Hepatocyte (in vitro differentiated cells): ENCODE data around the gene DDAH2. TPM values are rescaled to one million over a fixed set of nuclear protein-coding genes. Genes with fewer than 3 reads are reported as not detected.

ENCODE experiments used
- DNase-seq: peaks from one replicate; pipeline ENCODE4 v3.0.0-alpha.2; 2016; ENCODE audit warnings: low spot score
- H2AFZ ChIP-seq: fragments of 200-600 bp; sonication (generic); 2 replicates; pipeline ENCODE4 v1.6.0; 2016; ENCODE audit warnings: antibody characterized with exemption, mild to moderate bottlenecking
- H3K27ac ChIP-seq: fragments of 200-600 bp; sonication (generic); 2 replicates; pipeline ENCODE4 v1.5.1; 2016; ENCODE audit warnings: mild to moderate bottlenecking
- H3K27me3 ChIP-seq: fragments of 200-600 bp; sonication (generic); 2 replicates; pipeline ENCODE4 v1.6.1; 2016
- H3K36me3 ChIP-seq: fragments of 200-600 bp; sonication (generic); replicated peaks from 2 replicates; pipeline ENCODE4 v1.5.1; 2016; ENCODE audit warnings: low read depth; ENCODE audit not compliant: insufficient read depth
- H3K4me1 ChIP-seq: fragments of 200-600 bp; sonication (generic); 2 replicates; pipeline ENCODE4 v1.5.1; 2016; ENCODE audit warnings: mild to moderate bottlenecking, moderate library complexity; ENCODE audit not compliant: insufficient read depth
- H3K4me2 ChIP-seq: fragments of 200-600 bp; sonication (generic); 2 replicates; pipeline ENCODE4 v1.6.0; 2016
- H3K4me3 ChIP-seq: fragments of 200-600 bp; sonication (generic); 2 replicates; pipeline ENCODE4 v1.5.1; 2016; ENCODE audit warnings: mild to moderate bottlenecking
- H3K79me2 ChIP-seq: fragments of 200-600 bp; sonication (generic); 2 replicates; pipeline ENCODE4 v1.6.0; 2017; ENCODE audit warnings: mild to moderate bottlenecking
- H3K9me2 ChIP-seq: fragments of 200-600 bp; sonication (generic); replicated peaks from 2 replicates; pipeline ENCODE4 v1.6.0; 2017; ENCODE audit warnings: mild to moderate bottlenecking; ENCODE audit not compliant: insufficient read depth
- H3K9me3 ChIP-seq: fragments of 200-600 bp; sonication (generic); 2 replicates; pipeline ENCODE4 v1.5.1; 2016; ENCODE audit warnings: low read depth, mild to moderate bottlenecking
- H4K20me1 ChIP-seq: fragments of 200-600 bp; sonication (generic); 2 replicates; pipeline ENCODE4 v1.6.0; 2016; ENCODE audit warnings: mild to moderate bottlenecking; ENCODE audit not compliant: insufficient read depth, poor library complexity, severe bottlenecking
- EZH2 ChIP-seq: fragments of 200-600 bp; sonication (generic); IDR thresholded peaks from 2 replicates; pipeline ENCODE4 v1.6.1; 2016; ENCODE audit warnings: antibody characterized with exemption, mild to moderate bottlenecking, borderline replicate concordance
- EZH2phosphoT487 ChIP-seq: fragments of 200-600 bp; sonication (generic); IDR thresholded peaks from one replicate; pipeline ENCODE4 v1.6.1; 2018; ENCODE audit warnings: antibody characterized with exemption, mild to moderate bottlenecking, low read depth, moderate library complexity; ENCODE audit not compliant: unreplicated experiment, severe bottlenecking
- WGBS: methylation state at CpG from one replicate; pipeline ENCODE4 v1.1.6; 2016; ENCODE audit warnings: low lambda C conversion rate; ENCODE audit errors: missing lambda C conversion rate; 5-methylcytosine and 5-hydroxymethylcytosine counted together
- polyA plus RNA-seq: library from polyadenylated mRNA; unstranded; fragments of >200 nt; fragmentation: Nextera tagmentation; extraction: Ambion mirVana; gene quantifications from 2 replicates; pipeline ENCODE4 v1.2.1, GENCODE V29; 2016
- total RNA-seq: library from RNA; depleted of rRNA; stranded (reverse); fragments of >200 nt; gene quantifications from 2 replicates; pipeline ENCODE4 v1.2.3, GENCODE V29; 2014
- TF ChIP-seq, protein P1 (sequence below): fragments of 200-600 bp; sonication (generic); IDR thresholded peaks from 2 replicates; pipeline ENCODE4 v1.5.1; 2016; ENCODE audit warnings: antibody characterized with exemption, mild to moderate bottlenecking; ENCODE audit not compliant: poor library complexity

DDAH2 gene
- total and polyA plus RNA-seq, 2 experiments from 2014 or later = 93.8 to 157 TPM

DNA sequence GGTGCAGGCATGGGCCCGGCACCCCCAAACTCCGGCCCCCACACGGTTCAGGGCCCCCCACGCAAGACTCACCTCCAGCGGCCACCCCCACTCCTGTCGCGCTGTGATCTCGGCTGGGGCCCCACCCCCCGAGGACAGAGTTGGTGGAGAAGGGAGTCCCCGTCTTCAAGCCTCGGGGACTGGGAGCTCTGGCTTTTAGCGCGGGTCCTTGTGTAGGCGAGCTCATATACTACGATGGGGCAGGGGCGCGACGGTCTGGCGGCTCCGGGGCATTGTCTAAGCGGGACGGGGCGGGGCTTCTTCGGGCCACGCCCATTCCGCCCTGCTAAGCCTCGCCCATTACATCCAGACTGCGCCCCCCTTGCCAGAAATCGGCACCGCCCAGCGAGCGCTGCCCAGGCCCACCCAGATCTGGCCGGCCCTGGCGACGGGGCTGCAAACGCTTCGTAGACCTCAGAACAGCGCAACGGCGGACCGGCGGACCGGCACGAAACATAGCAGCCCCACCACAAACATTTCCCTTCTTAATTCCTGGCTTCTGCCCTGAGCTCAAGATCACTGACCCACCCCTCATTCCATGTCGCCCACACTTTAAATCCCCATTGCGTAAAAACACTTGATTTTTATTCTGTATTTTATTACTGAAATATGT is 1.0 kb upstream of the DDAH2 start:
- peak; percentile 97 for DNase-seq
- WGBS = 3% methylated on average over 45 of the region's 46 CpGs
- Histone ChIP-seq H2AFZ (peak overlapping the region; percentile 36), H3K9me3 (no peaks in the 10 kb centered on the region), H3K9me2 (no peaks in the 10 kb centered on the region), H3K4me1 (peaks cover 19% of the 10 kb centered on the region), H3K79me2 (peaks cover 54% of the 10 kb centered on the region), H3K27me3 (no peaks in the 10 kb centered on the region), H4K20me1 (peaks cover 25% of the 10 kb centered on the region), H3K4me3 (peak overlapping the region; percentile 89), H3K27ac (peak overlapping the region; percentile 99), H3K36me3 (no peaks in the 10 kb centered on the region), H3K4me2 (peak overlapping the region; percentile 82)
- TF ChIP-seq EZH2phosphoT487 = no peak
- TF ChIP-seq, protein P1, sequence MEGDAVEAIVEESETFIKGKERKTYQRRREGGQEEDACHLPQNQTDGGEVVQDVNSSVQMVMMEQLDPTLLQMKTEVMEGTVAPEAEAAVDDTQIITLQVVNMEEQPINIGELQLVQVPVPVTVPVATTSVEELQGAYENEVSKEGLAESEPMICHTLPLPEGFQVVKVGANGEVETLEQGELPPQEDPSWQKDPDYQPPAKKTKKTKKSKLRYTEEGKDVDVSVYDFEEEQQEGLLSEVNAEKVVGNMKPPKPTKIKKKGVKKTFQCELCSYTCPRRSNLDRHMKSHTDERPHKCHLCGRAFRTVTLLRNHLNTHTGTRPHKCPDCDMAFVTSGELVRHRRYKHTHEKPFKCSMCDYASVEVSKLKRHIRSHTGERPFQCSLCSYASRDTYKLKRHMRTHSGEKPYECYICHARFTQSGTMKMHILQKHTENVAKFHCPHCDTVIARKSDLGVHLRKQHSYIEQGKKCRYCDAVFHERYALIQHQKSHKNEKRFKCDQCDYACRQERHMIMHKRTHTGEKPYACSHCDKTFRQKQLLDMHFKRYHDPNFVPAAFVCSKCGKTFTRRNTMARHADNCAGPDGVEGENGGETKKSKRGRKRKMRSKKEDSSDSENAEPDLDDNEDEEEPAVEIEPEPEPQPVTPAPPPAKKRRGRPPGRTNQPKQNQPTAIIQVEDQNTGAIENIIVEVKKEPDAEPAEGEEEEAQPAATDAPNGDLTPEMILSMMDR = no peak
- TF ChIP-seq EZH2 = no peak

- H3K27me3 ChIP-seq = no peaks in the 10 kb centered on the region
- WGBS = 1% methylated on average over 29 of the region's 29 CpGs
- peaks cover 48% of the 10 kb centered on the region for H3K79me2 ChIP-seq
- H3K4me1 ChIP-seq = peaks cover 18% of the 10 kb centered on the region
- H3K4me2 ChIP-seq = peak overlapping the region; percentile 82
- peak overlapping the region; percentile 99 for H3K27ac ChIP-seq
- peaks cover 23% of the 10 kb centered on the region for H4K20me1 ChIP-seq
- peak overlapping the region; percentile 36 for H2AFZ ChIP-seq
- no peaks in the 10 kb centered on the region for H3K9me2 ChIP-seq
- H3K36me3 ChIP-seq = no peaks in the 10 kb centered on the region
- DNase-seq = peak; percentile 93
- no peaks in the 10 kb centered on the region for H3K9me3 ChIP-seq
- peak overlapping the region; percentile 89 for H3K4me3 ChIP-seq
- TF ChIP-seq, protein P1 = no peak
- TF ChIP-seq EZH2 (no peak), EZH2phosphoT487 (no peak)
Observed at GRCh38 chr6:31729515-31729978, 448 bp upstream of the DDAH2 start.

DNA sequence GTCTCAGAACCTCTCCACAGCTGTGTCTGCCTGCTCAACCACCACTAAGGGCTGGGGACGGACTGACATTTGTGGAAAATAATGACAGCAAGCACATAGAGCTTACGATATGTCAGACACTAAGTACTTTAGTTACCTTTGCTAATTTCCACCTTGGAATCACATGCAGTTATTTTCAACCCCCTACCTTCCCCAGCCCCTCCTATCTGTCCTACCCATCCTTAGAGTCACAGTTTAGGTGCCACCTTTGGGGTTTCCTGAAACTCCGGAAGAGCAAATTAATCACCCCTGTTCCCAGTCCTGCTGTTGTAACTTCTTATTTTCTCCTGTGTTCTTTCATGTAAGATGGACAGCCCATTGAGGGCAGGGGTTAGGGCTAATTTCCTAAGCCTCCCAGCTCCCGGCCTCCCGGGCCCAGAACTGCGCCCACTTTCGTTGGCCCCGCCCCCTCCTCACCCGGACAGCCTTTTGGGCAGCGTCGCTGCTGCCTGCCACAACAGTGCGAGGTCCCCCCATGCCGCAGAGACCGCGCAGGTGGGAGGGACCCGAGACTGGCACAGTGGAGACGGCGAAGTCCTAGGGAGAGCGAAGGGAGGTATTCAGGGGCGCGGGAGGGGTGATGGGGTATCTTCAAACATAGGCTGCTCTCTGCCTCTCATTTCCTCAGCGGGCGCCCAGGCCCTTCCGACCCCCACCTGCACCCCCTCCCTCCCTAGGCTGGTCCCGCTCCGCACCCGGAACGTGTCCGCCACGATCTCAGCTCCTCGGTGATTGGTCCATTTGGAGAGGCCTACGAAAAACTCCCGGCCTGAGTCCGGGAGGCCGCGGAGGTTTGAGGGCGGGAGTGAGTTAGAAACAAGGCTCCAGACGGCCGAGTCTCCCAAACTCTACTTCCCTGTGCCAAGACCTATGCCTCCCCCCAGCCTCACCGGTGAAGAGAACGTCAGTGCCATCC is 1.1 kb downstream of the DDAH2 start:
- 94% methylated on average over 39 of the region's 41 CpGs for WGBS
- H3K4me2 ChIP-seq = peak overlapping the region; percentile 82
- H3K9me3 ChIP-seq = no peaks in the 10 kb centered on the region
- H3K9me2 ChIP-seq = no peaks in the 10 kb centered on the region
- H3K36me3 ChIP-seq = no peaks in the 10 kb centered on the region
- no peak overlapping the region for H2AFZ ChIP-seq
- H3K27me3 ChIP-seq = no peaks in the 10 kb centered on the region
- peak overlapping the region; percentile 89 for H3K4me3 ChIP-seq
- no peak for DNase-seq
- TF ChIP-seq, protein P1 = no peak
- TF ChIP-seq EZH2 (no peak), EZH2phosphoT487 (no peak)
- peaks cover 14% of the 10 kb centered on the region for H4K20me1 ChIP-seq
- H3K79me2 ChIP-seq = peaks cover 33% of the 10 kb centered on the region
- H3K27ac ChIP-seq = no peak overlapping the region
- peaks cover 12% of the 10 kb centered on the region for H3K4me1 ChIP-seq
